ENCODE data around the gene KIF18B.

KIF18B gene

DNA sequence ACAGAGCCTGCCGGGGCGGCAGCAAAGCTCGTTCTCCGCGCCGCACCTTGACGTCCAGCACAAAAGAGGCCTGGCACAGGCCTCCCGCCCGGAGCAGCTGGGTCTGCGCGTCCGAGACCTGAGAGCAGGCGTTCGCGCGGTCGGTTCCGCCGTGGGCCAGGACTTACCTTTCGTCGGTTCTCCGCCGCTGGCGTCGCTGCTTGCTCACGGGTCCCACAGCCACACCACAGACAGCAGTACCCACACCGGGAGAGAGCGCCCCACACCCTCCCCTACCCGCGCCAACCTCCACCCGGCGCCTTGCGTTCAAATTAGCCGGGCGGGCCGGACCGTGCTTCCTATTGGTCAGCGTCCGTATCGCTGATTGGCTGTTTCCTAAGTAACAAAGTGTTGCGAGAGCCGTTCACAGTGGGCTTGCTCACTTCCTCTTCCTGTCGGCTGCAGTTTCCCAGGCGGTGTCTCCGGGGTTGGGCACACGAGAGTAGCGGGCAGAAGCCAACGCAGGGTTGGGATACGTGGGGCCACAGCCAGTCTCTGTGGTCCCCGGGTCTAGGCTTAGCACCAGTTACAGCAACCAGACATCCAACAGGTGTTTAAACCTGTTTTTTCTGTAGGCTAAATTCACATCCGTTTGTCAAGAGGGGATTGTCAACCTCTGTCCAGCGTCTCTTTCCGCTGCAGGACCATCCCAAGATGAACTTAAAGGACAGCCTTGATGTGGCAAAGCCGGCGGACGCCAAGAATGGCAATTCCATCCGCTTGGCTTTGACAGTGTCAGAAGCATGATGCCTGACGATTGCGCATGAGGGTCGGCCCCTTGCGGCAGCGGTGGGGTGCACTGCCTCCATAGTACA, at the start of gene KIF18B:
KIF18B (minus strand) TSS at position 313 of the 854 bp plus-strand sequence. CDS start 11,429 bp downstream, outside the sequence.
- peak; percentile 80 for DNase-seq (ENCODE audit: low read depth)

DNA sequence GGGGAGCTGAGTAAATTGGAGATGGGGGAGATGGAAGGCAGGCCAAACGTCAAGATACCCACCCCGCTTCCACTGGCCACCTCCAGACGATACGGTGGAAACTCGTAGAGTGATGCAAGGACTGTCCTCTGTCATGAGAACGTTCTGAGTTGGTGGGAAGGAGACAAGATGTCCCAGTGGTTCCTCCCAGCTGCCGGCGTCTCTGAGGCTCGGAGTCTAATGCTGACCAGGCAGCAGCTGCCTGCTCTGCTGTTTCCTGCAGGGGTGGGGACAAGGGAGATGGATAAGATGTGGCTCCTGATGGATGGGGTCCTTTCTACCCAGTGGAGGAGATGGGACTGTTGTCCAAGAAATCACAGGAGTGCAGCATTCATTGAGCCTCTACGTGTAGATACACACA, 48.7 kb upstream of the KIF18B start:
- no peak for DNase-seq (ENCODE audit: low read depth)

DNA sequence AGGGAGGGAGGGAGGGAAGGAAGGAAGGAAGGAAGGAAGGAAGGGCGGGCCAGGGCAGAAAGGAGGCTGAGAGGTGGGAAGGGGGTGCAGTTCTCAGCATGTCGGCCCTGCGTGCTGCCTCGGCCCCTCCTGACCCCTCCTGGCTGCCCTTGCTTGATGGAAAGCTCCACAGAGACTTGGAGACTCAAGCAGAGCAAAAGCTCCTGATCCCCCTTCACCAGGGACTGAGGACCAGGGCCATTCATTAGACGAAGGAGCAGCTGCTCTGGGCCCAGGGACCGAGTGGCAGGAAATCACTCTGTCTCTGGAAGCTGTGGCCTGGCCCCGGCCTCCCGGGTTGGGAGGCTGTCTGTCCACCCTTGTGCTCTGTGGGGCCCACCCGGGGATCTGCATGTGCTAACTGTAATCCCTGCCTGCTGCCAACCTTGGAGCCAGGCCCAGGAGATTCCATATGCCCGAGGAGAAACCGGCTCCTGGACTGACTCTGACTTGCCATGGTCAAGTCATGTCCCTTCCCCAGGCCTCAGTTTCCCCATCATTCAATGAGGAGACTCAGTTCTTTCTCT, 47.9 kb upstream of the KIF18B start:
- DNase-seq (ENCODE audit: low read depth), result no peak

DNA sequence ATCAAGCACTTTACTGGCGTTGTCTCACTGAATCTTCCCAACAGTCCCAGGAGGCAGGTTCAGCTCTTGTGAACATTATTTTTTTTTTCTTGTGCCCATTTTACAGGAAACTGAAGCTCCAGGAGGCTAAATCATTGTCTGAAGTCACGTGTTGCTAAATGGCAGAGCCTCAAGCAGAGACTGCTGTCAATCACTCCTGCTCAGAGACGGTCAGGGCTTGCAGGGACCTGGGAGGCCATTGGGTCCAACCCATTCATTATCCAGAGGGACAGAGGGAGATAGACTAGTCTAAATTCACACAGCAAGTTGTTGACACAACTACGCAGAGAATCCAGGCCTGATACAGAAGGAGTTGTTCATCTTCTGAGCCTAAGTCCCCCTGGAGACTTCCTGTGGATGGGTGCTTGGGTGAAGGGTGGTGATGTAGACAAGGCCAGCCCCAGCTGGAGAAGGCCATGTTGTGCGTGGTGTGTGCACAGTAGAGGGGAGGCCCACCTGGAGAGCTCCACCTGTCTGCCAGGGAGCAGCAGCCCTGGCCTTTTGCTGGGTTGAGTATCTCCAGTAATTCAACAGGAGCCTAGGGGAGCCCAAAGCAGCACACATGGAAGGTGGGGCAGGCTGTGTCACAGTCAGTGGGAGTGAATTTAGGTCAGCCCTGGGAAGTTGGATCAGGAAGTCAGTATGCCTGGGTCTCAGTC, 44.8 kb upstream of the KIF18B start:
- no peak for DNase-seq (ENCODE audit: low read depth)

DNA sequence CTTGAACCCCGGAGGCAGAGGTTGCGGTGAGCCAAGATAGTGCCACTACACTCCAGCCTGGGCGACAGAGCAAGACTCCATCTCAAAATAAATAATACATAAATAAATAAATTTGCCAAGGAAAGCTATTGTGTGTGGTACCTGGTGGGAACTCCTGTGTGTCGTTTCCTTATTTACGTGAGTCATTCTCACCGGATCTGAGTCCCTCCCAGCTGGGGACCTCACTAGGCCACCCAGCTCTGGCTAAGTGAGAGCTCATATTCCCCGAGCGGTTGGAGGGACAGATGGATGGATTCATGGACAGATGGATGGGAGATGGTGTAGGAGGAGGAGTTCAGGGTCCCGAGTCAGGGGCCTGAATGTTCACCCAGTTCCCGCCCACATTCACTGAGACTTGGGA, 43.4 kb upstream of the KIF18B start:
- no peak for DNase-seq (ENCODE audit: low read depth)

DNA sequence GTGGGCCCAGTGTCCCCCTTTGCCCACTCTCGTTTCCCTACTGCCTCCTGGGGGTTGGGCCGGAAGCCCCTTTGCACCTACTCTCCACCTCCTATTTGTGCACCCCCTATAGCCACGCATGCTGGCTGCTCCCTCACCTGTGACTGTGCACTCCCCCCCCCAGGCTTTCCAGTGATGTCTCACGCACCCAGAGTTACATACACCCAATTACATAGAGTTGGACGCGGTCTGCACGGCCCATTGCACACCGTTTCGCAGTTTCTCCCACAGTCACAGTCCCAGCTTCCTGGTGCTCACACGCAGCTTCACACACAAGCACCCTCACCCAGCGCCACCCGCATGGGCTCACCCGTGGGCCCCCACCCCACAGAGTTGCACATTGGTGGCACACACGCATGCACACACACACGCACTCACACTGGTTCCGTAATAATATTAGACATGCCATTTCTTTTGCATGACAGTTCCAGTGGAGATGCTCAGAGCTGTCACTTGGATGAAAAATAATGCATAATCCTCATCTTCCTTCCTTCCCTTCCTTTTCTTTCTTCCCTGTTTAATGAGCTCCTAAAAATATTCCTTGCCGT, 42.1 kb upstream of the KIF18B start:
- no peak for DNase-seq (ENCODE audit: low read depth)

DNA sequence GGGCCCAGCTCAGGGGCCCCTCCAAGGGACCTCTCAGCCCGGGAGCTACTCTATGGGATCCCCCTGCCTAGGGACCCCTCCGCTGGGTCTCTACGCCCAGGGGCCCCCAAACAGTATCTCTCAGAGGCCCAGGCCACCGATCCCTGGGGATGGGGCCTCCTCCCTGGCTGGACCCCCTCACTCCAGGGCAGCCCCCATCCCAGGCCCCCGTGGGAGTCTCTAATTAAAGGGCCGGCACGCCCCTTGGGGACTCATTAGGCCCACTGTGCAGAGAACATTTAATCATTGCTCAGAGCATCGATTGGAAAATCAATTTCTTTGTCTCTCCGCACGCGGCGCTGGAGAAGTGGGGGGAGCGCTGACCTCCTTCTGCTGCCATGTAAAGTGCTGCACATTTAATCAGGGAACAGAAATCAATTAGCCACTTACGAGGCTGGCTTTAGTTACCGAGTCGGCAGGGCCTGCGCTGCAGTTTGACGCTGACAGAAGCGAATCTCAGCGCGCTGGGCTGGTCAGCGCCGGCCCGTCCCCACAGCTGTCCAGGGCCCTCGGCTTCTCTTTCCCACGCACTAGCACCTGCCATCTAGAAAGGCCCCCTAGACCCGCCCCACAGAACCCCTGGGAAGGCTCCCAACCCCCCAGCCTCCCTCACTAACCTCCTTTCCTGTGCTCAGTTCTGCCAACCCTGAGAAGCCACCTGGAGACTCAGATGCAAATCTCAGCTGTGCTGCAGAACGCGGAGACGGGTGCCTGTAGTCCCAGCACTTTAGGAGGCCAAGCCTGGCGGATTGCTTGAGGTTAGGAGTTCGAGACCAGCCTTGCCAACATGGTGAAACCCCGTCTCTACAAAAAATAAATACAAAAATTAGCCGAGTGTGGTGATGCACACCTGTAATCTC, 40.7 kb upstream of the KIF18B start:
- DNase-seq (ENCODE audit: low read depth), result no peak

DNA sequence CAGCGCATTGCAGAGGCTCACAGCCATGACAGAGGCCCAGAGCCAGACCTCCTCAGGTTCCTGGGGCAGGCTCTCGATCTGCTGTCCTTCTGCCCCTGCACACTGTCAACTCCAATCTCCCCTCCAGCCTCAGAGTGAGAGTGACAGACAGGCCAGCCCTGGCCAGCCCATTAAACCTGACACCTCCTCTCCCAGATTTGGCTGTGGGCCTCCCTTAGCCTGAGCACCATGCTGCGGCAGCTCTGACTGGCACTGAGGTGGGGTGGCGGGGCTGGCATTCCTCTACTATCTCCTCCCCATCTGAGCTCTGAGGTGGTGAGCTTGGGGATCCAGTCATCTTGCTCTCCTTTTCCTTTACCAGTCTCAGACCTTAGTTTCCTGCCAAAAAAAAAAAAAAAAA, 36.0 kb upstream of the KIF18B start:
- DNase-seq (ENCODE audit: low read depth), result no peak

DNA sequence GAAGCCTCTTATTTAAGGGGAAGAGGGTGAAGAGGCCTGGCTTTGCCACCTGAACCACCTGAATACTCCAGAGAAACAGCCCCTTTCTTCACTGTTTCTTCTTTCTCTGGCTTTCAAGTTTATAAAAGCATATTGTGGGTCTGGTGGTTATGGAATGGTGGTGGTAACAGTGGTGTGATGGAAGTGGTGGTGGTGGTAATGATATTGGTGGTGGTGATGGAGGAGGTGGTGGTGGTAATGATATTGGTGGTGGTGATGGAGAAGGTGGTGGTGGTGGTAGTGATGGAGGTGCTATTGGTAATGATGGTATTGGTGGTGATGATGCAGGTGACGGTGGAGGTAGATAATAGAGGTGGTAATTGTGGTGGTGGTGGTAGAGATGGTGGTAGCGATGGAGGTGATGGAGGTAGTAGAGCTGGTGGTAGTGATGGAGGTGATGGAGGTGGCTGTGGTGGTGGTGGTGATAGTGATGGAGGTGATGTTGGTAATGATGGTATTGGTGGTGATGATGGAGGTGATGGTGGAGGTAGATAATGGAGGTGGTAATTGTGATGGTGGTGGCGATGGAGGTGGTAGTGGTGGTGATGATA, 34.6 kb upstream of the KIF18B start:
- DNase-seq (ENCODE audit: low read depth), result no peak

DNA sequence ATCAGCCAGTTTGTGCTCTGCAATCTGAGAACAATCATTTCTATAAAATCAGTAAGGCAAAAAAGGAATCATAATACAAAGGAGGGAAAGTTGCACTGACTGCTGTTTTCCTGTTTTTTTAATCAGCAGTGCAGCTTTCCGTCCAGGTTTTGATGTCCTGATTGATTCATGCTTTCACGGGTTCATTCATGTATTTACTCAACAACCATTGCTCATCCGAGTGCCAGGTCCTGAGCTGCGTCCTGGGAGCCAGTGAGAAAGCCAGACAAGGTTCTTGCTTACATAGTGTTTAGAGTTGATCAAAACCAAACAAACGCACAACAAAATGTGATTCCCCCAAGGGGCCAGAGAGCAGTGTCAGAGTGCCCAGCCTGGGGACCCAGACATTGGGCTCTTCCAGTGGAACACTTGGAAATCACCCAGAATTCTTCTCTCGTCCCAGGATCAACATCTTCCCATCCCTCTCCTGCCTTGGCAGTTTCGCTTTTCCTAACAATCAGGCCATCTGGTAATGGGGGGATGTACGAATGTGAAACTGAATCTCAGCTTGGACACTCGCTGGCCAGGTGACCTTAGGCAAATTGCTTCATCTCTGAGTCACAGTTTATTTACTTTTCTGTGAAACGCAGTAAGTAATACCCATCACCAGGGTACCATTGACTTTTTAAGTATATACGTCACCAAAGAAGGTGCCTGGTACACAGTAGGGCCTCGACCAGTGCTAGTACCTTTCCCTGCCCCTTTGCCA, 33.8 kb upstream of the KIF18B start:
- no peak for DNase-seq (ENCODE audit: low read depth)

DNA sequence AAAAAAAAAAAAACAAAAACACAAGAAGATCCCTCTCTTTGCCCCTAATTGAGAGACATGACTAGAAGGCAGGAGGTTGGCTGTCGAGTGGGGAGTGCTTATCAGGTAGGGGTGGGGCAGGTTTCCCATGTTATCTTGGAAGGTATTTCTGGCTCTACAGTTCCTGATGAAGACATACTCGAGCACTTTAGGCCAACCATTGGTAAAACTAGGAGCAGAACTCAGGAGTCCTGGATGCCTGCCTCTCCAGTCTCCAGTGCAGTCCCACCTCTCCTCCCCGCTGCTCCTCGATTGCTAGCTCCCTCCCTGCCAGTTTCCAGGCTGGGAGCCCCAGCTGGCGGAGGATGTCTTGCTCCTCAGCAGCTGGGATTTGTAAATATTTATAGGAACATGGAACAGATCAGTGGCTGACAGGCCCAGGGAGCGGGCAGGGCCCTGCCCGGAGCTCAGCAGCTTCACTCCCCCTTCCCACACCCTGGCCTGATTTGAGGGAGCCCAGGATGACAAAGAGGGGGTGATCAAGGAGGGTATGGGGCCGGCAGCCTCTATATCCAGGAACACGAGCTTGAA, 31.9 kb upstream of the KIF18B start:
- DNase-seq (ENCODE audit: low read depth), result no peak

DNA sequence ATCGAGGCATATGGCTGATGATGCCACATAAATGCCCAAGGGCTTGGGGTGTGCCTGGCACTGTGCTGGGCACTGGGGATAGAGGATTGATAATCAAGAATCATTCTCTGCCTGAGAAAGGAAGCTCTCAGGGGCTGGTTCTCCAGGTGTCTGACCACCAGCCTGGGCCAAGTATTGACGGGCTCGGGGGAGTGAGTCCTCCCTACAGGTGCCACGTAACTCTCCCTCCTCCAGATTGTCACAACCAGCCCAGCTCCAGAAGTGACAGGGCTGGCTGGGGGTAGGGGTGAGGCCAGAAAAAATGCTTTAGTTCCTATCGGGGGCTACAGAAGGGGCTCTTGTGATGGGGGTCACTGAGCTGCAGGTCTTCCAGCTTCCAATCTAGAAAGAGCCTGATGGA, 31.2 kb upstream of the KIF18B start:
- DNase-seq (ENCODE audit: low read depth), result no peak

DNA sequence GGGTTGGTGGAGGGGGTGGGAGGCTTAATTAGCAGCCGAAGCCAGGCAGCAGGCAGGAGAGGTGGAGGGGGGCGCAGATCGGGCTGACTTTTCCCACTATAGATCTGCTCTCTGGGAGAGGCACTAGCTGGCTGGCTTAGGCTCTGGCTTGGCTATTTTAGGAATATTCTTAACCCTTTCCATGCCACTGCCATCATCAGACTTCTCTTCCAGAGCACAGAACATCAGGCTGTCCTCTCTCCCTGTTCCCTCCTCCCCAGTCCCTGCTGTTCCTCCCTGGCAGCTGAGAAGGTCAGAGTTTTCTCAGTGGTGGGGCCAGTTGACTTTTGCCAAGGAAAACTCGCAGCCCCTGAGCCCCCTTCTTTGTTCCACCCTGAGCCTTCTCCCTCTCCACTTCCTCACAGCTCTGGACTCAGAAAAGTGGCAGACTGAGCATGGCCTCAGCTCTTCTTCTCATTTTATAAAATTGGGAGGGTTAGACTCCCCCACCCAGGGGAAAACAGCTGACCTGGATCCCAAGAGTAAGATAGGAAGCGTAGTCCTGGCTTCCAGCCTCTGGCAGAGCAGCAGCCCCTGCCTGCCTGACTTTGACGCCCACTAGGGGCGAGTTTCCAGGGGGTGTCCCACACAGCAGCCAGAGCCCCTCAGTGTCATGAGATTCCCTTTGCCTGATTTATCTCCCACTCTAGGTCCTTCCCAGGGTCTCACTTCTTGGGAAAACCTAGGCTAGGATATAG, 30.4 kb upstream of the KIF18B start:
- DNase-seq (ENCODE audit: low read depth), result no peak

DNA sequence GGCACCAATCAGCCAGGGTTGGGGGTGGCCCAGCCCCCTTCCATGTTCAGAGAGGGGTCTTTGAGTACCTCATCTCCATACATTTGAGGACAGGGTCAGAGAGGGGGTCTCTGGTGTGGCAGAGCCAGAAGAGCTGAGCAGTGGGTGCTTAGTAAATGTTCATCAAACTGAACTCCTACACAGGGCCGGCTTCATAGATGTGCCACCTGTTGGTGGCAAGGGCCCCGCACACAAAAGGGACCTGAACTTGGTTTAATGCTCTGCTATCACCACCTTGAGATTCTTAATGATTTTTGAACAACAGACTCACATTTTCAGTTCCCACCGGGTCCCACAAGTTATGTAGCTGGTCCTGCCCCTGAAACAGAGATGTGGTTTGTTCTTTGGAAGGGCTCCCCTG, 29.5 kb upstream of the KIF18B start:
- DNase-seq (ENCODE audit: low read depth), result no peak

DNA sequence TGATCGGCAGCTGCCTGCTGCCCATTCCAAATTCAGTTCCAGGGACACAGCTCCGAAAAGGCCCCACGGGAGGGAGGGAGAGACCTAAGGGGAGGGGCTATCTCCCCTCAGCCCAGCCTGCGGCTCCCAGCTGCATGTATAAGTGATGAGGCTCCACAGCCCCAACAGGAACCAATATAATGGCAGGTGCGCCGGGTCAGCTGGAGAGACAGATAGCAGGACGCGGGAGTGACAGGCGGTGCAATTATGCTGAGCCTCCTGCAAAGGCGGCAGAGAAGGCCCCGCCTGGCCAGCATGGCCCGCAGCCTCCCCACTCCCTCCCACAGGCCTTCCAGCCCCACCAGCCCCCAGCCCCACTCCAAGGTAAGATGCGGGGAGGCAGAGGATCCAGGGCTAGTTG, 28.6 kb upstream of the KIF18B start:
- DNase-seq (ENCODE audit: low read depth), result no peak

DNA sequence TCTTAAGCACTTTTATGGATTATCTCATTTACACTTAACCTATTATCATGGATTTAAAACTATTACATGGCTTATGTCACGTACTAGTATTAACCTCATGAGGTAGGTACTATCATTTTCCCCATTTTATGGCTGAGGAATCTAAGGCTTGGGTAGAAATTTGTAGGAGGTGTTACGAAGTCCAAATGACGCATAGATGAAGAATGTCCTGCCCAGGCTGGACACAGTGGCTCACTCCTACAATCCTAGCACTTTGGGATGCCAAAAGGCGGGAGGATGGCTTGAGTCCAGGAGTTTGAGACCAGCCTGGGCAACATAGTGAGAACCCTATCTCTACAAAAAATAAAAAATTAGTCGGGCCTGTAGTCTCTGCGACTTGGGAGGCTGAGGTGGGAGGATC, 25.4 kb upstream of the KIF18B start:
- no peak for DNase-seq (ENCODE audit: low read depth)

DNA sequence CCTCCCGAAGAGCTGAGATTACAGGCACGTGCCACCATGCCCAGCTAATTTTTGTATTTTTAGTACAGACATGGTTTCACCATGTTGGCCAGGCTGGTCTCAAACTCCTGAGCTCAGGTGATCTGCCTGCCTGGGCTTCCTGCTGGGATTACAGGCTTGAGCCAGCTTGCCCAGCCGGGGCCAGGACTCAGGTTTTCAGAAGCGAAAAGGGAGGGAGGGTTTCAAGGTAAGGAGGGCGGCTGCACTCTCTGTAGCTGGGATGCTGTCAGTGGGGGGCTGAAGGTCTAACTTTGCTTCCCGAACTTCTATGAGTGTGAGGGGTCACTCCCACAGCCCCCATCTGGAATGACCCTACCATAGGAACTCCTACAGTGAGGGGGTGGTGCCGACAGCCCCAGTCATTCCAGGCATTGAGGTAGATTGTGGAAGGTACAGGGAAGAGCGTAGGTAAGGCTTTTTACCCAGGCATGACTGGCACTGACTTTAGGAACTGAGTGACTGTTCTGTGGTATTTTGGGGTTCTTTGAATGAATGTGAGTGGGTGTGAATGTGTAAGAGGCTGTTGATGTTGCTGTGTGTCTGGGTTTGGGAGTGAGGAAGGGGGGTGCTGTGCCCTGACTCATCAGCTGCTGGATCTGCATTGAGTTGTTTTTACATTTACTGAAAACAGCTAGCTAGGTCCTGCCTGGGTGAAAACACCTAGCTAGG, 24.4 kb upstream of the KIF18B start:
- DNase-seq (ENCODE audit: low read depth), result no peak

DNA sequence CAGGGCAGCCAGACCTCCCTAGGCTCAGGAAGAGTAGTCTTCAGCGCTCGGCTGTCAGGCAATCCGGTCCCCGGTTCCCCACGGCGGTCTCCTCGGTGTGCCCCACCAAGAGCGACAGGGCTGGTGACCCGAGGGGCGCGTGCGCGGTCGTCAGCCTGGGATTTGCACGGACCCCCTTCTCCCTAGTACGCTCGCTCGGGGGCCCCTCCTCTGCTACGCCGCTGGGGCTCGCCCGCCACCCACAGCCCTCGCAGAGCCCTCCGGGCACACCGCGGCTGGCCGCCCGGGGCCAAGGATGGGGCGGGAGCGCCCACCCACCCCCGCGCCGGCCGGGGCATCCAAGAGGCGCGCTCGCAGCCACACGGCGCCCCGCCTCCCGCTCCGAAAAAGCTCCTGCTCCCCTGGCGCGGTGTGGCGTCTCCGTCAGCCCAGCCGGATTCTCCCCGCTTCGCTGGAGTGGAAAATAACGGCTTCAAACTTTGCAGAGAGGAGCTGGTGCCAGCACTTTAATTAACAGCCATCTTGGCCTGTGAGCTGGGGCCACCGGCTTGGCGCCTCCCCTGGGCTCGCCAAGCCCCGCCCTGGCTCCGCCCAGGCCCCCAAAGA, 22.7 kb upstream of the KIF18B start:
- DNase-seq (ENCODE audit: low read depth), result no peak
